SK-N-MC (cell line): ENCODE results near the gene VIT.

ENCODE experiments used
- EZH2 ChIP-seq: fragments of 200-600 bp; sonication (generic); IDR thresholded peaks from one replicate; pipeline ENCODE4 v1.6.1; 2017; ENCODE audit warnings: antibody characterized with exemption
- POLR2AphosphoS5 ChIP-seq: IDR thresholded peaks from 2 replicates; pipeline ENCODE4 v1.6.1; 2012; ENCODE audit warnings: mild to moderate bottlenecking, low read depth, low read length, borderline replicate concordance

DNA sequence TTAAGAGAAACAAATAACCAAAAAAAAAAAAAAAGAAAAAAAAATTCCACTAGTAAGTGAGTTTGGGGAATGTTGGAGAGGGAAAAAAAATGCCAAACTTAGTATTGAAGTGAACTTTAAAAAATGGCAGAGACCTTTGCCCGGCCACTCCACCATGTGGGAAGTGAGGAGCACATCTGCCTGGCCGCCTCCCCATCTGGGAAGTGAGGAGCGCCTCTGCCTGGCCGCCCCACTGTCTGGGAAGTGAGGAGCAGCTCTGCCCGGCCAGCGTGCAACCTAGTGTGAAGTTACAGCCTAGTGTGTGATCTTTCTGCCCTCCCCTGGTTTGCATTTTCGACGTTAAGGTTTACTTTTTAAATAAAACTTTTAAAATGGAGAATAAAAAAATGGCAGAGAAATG, 33.9 kb upstream of the VIT start:
- TF ChIP-seq EZH2, result no peak
- no peak for TF ChIP-seq POLR2AphosphoS5
